ENCODE data around the gene FDXACB1.
A peak's percentile ranks its signal among the peaks of the same experiment; 100 is the strongest.

The FDXACB1 gene

DNA sequence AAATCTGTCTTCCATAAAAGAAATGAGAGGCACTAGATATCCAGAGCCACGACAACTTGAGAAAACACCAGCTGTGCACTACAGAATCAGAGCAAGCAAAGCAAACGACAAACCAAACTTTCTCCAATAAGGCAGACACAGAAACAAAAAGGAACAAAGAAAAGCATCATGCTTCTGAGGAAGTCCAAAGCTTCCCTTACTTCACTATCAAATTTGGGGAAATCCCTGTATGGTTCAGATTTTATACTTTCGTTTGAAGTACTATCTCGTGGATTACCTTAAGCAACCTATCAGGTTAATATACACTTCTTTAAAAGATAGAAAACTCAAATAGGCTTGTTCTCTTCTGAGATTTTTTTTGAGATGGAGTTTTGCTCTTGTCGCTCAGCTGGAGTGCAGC, 35.3 kb downstream of the FDXACB1 start:
- no peak for DNase-seq (ENCODE audit: low spot score)

DNA sequence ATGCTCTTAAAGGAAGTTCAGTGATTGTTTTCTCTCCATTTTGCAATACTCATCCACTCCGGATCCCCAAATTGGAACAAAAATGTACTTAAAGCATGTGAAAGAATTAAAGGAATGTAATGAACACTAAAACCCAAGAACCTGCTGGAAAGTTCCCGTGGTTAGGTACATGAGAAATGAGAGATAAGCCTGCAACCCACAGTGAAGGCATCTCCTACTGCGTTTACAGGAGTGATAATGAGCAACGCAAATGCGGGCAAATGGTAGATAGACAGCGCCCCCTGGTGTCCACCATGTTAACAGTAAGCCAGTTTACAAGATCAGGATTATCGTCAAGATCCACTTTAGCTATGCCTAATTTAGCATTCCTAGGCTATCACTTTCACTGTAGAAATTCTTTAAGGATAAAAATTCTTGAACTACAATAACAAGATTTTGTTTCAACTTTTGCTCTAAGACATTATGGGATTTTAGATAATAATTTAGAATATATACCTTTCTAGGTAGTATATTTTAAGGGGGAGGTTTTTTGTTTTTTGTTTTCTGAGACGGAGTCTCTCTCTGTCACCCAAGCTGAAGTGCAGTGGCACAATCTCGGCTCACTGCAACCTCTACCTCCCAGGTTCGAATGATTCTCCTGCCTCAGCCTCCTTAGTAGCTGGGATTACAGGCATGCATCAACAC, 37.5 kb downstream of the FDXACB1 start:
- peak; percentile 82 for DNase-seq (ENCODE audit: low spot score)

DNA sequence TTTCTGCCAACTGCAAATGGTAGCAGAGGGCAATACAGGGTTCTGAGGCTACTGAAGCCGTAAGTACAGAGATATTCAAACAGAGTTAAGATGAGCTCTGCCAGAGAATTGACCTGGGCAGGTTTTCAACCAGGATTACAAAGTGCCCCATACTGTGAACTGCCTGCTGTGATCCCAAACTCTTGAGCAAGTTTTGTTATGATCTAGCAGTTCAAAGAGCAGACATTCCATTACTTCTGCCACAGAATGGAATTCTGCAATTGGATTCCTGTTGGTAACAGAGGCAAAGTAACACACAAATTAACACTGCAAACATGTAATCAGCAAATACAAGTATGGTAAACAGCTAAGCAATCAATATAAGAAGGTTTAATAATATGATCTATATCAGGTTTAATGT, 38.8 kb downstream of the FDXACB1 start:
- DNase-seq (ENCODE audit: low spot score) = no peak

DNA sequence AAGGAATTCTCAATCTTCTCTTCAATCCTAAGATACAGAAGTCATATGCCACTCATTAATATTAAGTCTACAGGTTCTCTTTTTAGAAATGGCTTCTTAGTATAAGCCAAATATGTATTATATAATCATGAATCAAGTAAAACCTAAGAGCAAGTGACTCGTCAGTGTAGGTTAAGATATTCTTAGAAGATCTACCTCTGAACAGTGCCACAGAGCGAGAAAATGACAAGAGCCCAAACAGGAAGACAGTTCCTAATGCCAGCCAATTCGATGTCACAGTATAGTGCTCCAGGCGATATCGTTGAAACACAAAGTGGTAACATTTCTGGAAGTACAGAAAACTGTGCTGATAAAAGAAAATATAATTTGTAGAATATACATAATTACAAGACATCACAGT, 40.9 kb downstream of the FDXACB1 start:
- DNase-seq (ENCODE audit: low spot score) = no peak

DNA sequence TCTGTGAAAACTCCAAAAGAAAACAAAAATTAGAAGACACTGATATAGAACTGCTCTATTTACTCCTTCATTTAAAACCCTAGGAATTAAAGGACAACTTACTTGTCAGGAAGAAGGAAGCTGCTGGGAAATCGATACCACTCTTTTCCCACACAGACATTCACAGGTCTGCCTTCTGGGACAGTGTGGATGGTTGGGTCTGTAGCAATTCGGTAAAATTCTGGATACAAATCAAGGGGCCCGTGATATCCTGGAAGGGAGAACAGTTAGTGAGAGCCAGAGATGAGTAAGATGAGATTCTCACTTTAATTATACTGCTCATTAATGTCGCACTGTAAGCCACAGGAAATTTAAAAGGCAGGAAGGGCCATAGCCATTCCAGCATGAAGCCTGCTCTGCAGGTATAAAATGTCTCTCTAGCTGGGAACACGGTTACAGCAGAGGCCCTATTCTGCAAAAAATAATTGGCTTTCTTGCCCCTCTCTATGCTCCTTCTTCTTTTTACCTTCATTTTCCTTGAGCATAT, 41.5 kb downstream of the FDXACB1 start:
- DNase-seq (ENCODE audit: low spot score) = no peak

DNA sequence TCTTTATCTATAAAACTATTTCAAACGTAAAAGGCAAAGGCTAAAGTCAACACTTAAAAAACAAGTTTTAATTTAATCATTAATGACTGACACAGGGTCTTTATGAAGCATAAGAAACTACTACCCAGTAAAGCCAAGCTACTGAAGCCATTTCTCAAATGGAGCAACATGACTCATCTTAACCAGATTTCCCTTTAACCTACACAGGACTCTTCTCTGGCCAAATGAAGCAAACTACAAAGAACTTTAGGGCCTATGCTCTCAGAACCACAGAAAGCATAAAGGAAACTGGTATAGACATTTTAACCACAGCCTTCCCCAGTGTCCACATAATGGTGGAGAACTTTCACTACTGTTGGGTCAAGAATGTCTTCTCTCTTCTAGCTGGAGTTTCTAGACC, 42.2 kb downstream of the FDXACB1 start:
- peak; percentile 4 for DNase-seq (ENCODE audit: low spot score)

DNA sequence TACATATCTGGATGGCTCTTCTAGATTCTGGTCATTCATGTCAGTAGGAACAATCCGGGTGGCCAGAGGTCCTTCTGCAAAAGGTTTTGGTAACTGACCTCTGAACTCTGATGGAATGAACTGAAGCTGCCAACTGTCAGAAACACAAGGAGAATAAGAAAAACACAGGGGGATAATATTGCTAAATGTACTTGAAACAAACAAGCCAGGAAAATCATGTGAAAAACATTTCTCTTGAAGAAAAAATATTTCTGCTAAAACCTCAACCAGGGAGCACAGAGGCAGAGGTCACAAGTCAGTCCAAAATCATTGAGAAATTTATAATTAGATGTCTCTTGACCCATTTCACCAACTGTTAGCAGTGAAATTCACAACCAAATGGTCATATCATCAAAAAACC, 42.8 kb downstream of the FDXACB1 start:
- DNase-seq (ENCODE audit: low spot score) = no peak

DNA sequence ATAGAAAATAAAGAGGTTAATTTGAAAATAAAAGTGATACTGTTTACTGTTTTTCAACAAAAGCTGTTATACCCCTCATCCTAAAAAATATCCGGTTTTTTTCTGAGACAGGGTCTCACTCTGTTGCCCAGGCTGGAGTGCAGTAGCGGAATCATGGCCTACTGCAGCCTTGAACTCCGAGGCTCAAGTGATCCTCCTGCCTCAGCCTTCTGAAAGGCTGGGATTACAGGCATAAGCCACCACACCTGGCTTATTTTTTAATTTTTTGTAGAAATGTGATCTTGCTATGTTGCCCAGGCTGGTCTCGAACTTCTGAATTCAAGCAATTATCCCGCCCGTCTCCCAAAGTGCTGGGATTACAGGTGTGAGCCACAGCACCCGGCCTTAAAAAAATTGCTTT, 43.3 kb downstream of the FDXACB1 start:
- no peak for DNase-seq (ENCODE audit: low spot score)

DNA sequence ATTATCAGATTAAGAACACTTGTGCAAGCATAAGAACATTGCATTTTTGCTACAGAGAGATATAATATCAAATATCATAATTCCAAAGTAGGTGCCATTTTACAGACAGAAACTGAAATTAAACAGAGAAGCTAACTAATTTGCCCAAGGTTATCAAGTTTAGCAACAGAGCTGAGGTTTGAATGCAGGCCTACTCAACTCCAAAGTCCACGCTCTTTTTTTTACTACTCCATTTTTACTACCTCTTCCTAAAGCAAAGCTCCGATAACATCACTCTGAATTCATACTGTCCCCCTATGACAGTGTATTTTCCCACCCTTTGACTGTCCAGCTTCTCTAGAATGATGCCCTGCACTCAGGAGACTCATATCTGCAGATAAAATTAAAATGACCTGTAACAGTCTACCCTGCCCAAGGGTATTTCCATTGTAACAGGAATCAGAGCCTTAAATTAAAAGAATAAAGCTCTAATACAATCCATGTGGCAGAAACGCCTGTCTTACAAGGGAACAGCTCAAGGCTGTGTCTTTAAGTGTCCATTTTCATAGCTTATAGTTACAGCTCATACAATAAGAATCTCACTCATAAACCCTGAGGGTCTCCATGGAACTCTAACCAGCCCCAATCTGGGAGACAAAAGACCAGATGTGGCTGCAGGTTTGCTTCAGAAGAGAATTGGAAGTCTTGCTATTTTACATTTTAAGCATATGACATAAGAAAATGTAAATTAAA, 44.4 kb downstream of the FDXACB1 start:
- DNase-seq (ENCODE audit: low spot score) = no peak

DNA sequence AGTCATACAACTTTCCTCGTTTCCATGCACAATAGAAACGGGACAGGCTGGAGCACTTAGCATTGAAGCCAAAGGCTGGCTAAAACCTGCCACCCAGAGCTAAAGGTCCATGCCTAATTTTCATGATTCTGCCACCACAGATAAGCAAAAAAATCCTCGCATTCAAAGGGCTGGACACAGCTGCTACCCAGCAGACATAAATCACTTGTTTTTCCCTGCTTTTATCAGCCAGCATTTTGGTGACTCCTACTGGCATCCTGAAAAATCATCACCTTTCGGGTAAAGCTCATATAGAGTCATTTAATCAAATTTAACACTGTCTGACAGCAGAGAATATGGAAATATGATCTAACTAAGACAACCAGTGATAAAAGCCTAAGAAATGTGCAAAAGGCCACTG, 45.4 kb downstream of the FDXACB1 start:
- no peak for DNase-seq (ENCODE audit: low spot score)

DNA sequence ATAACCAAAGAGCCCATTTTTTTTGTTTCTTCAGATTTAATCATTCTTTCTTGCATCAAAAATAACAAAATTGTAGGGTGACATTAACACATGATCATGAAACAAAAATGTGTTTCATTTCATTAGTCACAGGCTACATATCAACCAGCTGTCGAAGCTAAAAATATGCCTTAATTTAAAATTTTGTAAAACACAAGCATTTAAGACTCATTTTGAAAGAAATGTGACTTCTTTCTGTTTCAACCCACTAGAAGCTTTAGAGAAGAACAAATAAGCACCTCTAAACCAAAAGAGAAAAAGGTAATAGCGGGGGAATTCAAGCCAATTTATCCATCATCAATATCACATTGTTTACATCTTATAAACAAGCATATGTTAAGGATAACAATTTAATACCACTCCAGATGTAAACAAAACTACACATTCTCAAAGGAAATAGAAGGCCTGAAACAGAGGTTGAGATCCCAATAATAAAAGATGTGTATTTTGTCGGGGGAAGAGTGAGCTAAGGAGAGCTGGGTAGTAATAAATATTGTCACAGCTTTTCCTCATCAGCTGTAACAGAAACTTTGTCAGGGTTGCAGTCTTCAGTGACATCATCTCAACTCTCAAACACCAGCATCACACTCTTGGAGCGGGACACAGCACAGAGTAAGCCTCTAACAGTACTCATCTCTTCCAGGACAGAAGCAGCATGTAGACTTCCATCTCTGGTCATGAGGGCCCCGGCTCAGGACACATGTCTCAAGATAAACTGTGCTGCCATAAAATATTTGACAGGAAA, 49.6 kb downstream of the FDXACB1 start:
- peak; percentile 17 for DNase-seq (ENCODE audit: low spot score)

DNA sequence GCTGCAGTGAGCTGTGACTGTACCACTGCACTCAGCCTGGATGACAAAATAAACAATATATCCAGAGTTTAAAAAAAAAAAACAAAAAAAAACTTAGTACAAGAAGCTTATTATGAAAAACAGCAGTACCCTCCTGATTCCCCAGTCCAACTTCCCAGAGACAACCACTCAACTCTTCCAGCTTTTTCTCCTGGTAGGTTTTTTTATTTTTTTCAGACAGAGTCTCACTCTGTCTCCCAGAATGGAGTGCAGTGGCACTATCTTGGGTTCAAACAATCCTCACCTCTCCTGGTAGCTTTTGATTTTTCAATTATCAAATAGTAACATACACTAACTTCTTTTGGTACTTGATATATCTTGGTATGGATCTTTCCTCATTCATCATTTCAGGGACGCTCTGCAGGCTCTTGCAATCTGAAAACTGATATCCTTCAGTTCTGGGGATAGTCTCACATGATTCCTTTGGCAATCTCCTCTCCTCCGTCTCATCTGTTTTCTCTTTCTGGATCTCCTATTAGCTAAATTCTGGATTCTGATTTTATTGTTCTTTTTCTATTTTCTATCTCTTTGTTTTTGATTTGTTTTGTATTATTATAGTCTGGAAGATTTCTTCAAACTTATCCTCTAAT, 52.5 kb downstream of the FDXACB1 start:
- no peak for DNase-seq (ENCODE audit: low spot score)
